Non-pigmented ciliary epithelial cell (primary cell): Measurements from ENCODE around the gene SMAD7.
"Not testable (repeated sequence)": the region's sequence is repeated elsewhere in the genome, so short reads cannot be mapped to it uniquely, and the experiment has no call there.

Source experiments
- DNase-seq: peaks from one replicate; pipeline ENCODE4 v3.0.0-alpha.2; 2010; ENCODE audit warnings: low read depth

The SMAD7 gene

DNA sequence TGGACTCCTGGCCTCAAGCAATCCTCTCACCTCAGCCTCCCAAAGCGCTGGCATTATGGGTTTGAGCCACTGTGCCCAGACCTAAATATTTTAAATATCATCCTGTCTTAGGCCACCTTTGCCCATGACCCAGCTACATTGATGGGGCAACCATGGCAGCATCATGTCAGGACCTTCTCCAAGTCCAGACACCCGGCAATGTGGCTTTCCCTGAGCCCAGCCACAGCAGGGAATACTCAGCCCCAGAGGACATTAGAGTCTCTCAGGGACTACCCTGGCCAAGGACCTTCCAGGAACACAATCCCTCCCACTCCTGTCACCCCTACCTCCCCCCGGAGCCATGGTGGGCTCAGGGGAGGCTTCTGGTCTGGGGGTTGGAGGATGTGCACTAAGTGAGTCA, 72.8 kb downstream of the SMAD7 start:
- no peak for DNase-seq

GRCh38 chr18:48876590-48876989, 74.2 kb downstream of the SMAD7 start:
- no peak for DNase-seq

DNA sequence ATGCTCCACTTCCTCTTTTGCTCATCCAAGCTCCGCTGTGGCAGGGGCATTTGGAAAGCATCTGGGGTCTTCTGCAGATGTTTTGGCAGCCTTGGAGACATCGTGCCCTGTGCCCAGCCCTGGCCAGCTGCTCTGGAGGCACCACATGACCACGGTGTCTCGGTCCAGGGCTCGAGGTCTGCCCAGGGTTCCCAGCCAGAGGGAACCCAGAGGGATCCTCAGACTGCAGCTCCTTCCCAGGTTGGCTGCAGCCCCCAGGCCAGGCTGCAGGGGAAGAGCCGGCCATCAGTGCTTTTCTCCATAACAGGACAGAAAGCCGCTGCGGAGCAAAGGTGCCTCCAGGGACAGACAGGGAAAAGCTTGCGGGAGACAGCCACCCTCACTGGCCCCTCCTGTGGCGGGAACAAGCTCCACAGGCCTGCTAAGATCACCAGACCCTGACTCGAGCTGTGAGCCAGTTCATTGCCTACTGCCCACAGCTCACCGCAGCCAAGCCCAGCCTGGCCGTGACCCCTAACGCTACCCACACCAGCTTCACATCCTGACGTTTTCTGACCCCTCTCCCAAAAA, 74.7 kb downstream of the SMAD7 start:
- DNase-seq, result no peak

DNA sequence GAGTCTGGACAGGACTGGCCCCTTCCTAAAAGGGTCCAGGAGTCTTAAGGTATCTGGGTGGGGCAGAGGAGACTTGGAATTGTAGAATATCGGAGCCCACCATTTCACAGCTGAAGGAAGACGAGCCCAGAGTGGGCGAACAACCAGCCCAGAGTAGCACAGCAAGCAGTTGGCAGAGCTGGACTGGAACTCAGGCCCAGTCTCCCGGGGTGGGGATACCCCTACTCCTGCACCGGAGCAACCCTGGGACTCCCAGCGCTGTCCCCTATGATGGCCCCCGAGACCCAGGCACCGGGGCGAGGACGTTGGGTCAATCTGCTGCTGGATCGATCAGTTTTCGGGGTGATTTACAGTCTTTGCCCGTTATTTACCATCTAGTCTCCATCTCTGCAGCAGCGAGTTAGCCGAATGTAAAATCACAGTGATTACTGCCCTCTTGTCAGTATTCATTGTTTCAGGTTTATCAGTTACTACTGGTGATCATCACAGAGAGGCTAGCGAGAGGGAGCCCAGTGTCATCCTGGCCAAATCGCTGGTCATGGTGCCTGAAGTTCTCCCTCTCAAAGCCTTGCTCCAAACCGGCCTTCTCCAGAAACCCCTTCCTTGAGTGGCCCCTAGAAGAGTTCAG, 75.3 kb downstream of the SMAD7 start:
- no peak for DNase-seq

GRCh38 chr18:48874701-48875162, 76.0 kb downstream of the SMAD7 start:
- DNase-seq, result no peak

DNA sequence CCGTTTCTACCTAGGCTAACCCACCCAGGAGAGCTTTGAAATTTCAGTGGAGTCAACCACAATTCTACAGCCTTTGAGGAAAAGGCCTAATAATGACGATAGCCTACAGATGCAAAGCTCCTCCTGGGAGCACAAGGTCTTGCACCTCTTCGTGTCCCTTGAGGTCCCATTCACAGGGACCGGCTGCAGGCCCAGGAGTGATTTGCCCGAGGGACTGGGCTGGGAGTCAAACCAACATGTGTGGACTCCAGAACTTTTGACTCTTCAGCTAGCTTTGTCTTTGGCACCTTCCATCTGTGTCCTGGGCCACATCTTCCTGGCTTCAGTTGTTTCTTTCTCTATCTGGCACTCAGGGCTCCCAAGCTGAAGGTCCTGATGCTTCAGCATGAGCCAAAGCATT, 76.5 kb downstream of the SMAD7 start:
- DNase-seq, result no peak

DNA sequence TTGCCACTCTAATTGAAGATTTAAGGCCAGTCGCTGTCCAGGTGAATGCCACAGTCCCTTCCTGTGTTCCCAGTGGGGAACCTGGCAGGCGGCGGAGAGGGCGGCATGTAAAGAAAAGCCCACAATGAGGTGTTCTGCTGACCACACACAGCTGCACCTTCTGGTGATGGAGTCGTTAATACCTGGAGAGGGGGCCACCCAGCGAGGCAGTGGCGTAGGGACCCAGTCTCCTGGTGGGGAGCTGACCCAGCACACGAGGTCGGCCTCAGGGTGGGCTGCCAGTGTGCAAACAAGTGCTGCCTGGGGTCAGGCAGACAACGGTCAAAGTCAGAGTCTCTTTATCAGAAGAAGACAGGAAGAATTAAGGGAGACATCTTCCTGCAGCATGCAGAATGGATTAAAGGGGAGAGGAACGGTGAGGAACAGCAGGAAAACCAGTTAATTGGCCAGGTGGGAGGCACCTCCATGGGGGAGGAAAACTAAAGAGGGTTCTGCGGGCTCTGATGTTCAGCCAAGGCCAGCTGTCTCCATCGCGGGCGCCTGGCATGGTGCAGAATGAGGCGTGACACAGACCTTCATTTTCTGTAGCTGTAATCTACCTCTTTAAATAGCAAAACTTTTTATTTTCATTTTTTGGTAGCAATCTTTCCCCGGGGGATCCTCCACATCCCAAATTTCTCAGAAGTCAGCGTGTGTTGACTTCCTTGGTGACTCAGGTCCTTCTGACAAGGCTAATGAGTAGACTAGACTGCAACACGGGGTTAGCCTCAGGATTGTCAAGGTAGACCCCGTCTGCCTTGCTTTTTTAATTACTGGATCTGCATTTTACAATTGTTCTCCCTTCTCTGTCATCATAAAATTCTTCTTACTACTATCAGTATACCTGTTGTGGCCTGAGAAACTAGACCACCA, 78.3 kb downstream of the SMAD7 start:
- DNase-seq, result no peak

- DNase-seq, result no peak
Measured at GRCh38 chr18:48871391-48872166, 79.2 kb downstream of the SMAD7 start.

- DNase-seq, result not testable (repeated sequence)
Measured at GRCh38 chr18:48870926-48871325, 79.8 kb downstream of the SMAD7 start.
